Epithelial cell of proximal tubule (primary cell): ENCODE measurements around the gene MYL5. TPM values are rescaled to one million over a fixed set of nuclear protein-coding genes. Genes with fewer than 3 reads are reported as not detected.

ENCODE experiments used
- DNase-seq: peaks from one replicate; pipeline ENCODE4 v3.0.0-alpha.2; 2011; ENCODE audit warnings: low read depth
- H3K4me3 ChIP-seq: 2 replicates; pipeline ENCODE4 v1.5.1; 2011; ENCODE audit warnings: low read depth, mild to moderate bottlenecking, low read length
- CTCF ChIP-seq: conservative IDR thresholded peaks from 2 replicates; pipeline ENCODE4 v1.5.1; 2012; ENCODE audit warnings: low read depth, mild to moderate bottlenecking, low read length
- total RNA-seq: library from RNA; depleted of rRNA; stranded (reverse); fragments of >200 nt; gene quantifications from 2 replicates; pipeline ENCODE4 v1.2.3, GENCODE V29; 2015

Gene MYL5
- total RNA-seq, 1 donor from 2014 or later: 4.0 TPM

- DNase-seq: no peak
- no peak for TF ChIP-seq CTCF
- peak overlapping the region; percentile 67 for H3K4me3 ChIP-seq
Observed at GRCh38 chr4:663438-664428, 10.6 kb upstream of the MYL5 start.

- H3K4me3 ChIP-seq: no peak overlapping the region
- no peak for TF ChIP-seq CTCF
- DNase-seq: no peak
Observed at GRCh38 chr4:664713-665231, 9.6 kb upstream of the MYL5 start.

- TF ChIP-seq CTCF: no peak
- H3K4me3 ChIP-seq: no peak overlapping the region
- DNase-seq: no peak
Observed at GRCh38 chr4:665381-665750, 9.0 kb upstream of the MYL5 start.

GRCh38 chr4:665751-666435, 8.4 kb upstream of the MYL5 start:
- TF ChIP-seq CTCF: no peak
- no peak for DNase-seq

GRCh38 chr4:666436-666810, 7.9 kb upstream of the MYL5 start:
- no peak for TF ChIP-seq CTCF
- no peak for DNase-seq
- H3K4me3 ChIP-seq: no peak overlapping the region

More at GRCh38 chr4:665751-666435, 8.4 kb upstream of the MYL5 start:
- H3K4me3 ChIP-seq: no peak overlapping the region

- no peak overlapping the region for H3K4me3 ChIP-seq
- no peak for DNase-seq
- no peak for TF ChIP-seq CTCF
Observed at GRCh38 chr4:666822-667544, 7.4 kb upstream of the MYL5 start.
